Activated CD4-positive, alpha-beta T cell treated with anti-CD3 and anti-CD28 coated beads, Interleukin-2, amount 50 U/mL, for 24 hours (primary cell): ENCODE results near the gene PTPRK.

ENCODE experiments used
- DNase-seq, 2 donors: peaks; one replicate each; pipeline ENCODE4 v3.0.0-alpha.2; 2020; ENCODE audit warnings: low read depth in 1 of 2, low spot score in 1 of 2

The PTPRK gene

GRCh38 chr6:128305228-128305627 is 215.2 kb downstream of the PTPRK start:
- no peak for DNase-seq

GRCh38 chr6:128303870-128304269 is 216.5 kb downstream of the PTPRK start:
- DNase-seq: no peak

GRCh38 chr6:128302942-128303341 is 217.5 kb downstream of the PTPRK start:
- DNase-seq: no peak

- DNase-seq: no peak
Measured at GRCh38 chr6:128295670-128296069, 224.7 kb downstream of the PTPRK start.

- DNase-seq: no peak
Measured at GRCh38 chr6:128290221-128290620, 230.2 kb downstream of the PTPRK start.

GRCh38 chr6:128284128-128284527 is 236.3 kb downstream of the PTPRK start:
- DNase-seq: no peak

- no peak for DNase-seq
Measured at GRCh38 chr6:128282961-128283360, 237.4 kb downstream of the PTPRK start.

GRCh38 chr6:128280960-128281359 is 239.4 kb downstream of the PTPRK start:
- no peak for DNase-seq

- no peak for DNase-seq
Measured at GRCh38 chr6:128280066-128280465, 240.3 kb downstream of the PTPRK start.

- DNase-seq: no peak
Measured at GRCh38 chr6:128278836-128279235, 241.6 kb downstream of the PTPRK start.

- DNase-seq: no peak
Measured at GRCh38 chr6:128277379-128277778, 243.0 kb downstream of the PTPRK start.

GRCh38 chr6:128276311-128276710 is 244.1 kb downstream of the PTPRK start:
- DNase-seq: no peak

- DNase-seq: no peak
Measured at GRCh38 chr6:128275681-128276080, 244.7 kb downstream of the PTPRK start.

GRCh38 chr6:128275030-128275429 is 245.4 kb downstream of the PTPRK start:
- DNase-seq: no peak

- DNase-seq: no peak
Measured at GRCh38 chr6:128271527-128271926, 248.9 kb downstream of the PTPRK start.

- no peak for DNase-seq
Measured at GRCh38 chr6:128271011-128271410, 249.4 kb downstream of the PTPRK start.

- DNase-seq: no peak
Measured at GRCh38 chr6:128266946-128267345, 253.5 kb downstream of the PTPRK start.

GRCh38 chr6:128265706-128266105 is 254.7 kb downstream of the PTPRK start:
- no peak for DNase-seq

GRCh38 chr6:128259730-128260685 is 260.4 kb downstream of the PTPRK start:
- no peak for DNase-seq

GRCh38 chr6:128259029-128259724 is 261.2 kb downstream of the PTPRK start:
- no peak for DNase-seq

GRCh38 chr6:128256095-128256494 is 264.3 kb downstream of the PTPRK start:
- DNase-seq: no peak
